Measurements from ENCODE around the gene CAPZB.
A peak's percentile ranks its signal among the peaks of the same experiment; 100 is the strongest.

The CAPZB gene

DNA sequence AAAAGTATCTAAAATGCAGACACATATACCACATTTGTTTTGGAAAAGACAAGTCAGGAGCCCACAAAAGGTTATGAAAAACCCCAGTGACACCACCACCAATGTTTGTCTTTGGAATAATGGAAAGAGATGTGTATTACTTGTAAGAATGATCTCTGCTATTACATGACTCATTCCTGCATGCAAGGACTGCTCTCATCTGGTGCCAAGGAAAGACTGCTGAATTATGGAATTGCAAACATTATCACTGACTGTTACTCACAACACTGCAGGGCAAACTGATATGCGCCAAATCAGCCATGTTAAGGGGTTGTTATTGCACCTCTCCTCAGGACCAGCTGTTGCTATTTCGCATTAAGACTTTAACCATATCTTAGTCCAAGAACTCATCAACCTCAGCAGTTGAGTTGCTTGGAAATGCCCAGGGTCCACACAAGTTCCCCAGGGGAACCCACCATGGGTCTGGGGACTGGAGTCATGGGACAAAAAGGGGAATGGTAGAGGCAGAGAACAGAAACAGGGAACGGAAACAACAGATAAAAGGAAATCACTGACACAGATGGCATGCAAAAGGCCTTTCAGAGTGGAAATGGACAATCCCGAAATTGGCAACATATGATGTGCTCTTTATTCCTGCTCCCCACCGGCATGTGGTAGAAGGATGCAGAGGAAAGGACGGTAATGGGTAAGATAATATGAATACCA is 34.4 kb downstream of the CAPZB start:
- DNase-seq (ENCODE audit: low read depth, low spot score) = peak; percentile 96
- TF ChIP-seq, protein P1, sequence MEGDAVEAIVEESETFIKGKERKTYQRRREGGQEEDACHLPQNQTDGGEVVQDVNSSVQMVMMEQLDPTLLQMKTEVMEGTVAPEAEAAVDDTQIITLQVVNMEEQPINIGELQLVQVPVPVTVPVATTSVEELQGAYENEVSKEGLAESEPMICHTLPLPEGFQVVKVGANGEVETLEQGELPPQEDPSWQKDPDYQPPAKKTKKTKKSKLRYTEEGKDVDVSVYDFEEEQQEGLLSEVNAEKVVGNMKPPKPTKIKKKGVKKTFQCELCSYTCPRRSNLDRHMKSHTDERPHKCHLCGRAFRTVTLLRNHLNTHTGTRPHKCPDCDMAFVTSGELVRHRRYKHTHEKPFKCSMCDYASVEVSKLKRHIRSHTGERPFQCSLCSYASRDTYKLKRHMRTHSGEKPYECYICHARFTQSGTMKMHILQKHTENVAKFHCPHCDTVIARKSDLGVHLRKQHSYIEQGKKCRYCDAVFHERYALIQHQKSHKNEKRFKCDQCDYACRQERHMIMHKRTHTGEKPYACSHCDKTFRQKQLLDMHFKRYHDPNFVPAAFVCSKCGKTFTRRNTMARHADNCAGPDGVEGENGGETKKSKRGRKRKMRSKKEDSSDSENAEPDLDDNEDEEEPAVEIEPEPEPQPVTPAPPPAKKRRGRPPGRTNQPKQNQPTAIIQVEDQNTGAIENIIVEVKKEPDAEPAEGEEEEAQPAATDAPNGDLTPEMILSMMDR (IDR thresholded peaks at IDR 0.05; ENCODE audit: low read depth, low read length) = no peak
- H3K4me3 ChIP-seq (ENCODE audit: low read depth, low read length) = no peak overlapping the region
- in situ Hi-C loops (cut with HindIII; ENCODE audit: low sequenced_read_pairs) = no loop called here

DNA sequence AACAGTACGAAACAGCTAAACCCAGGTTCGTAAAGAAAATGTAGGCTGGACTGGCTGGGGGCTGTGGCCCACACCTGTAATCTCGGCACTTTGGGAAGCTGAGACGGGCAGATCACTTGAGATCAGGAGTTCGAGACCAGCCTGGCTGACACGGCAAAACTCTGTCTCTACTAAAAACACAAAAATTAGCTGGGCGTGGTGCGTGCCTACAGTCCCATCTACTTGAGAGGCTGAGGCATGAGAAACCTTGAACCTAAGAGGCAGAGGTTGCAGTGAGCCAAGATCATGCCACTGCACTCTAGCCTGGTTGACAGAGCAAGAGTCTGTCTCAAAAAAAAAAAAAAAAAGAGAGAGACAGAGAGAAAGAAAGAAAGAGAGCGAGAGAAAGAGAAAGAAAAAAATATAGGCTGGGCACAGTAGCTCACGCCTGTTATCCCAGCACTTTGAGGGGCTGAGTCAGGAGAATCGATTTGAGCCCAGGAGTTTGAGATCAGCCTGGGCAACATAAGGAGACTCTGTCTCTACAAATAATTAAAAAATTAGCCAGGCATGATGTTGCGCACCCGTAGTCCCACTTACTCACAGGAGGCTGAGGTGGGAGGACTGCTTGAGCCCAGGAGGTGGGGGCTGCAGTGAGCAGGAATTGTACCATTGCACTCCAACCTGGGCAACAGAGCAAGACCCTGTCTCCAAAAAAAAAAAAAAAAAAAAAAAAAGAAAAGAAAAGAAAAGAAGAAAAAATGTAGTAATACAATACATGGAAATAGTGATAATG is 35.7 kb downstream of the CAPZB start:
- TF ChIP-seq, protein P1 (IDR thresholded peaks at IDR 0.05; ENCODE audit: low read depth, low read length) = no peak
- H3K4me3 ChIP-seq (ENCODE audit: low read depth, low read length) = no peak overlapping the region
- in situ Hi-C loops (cut with HindIII; ENCODE audit: low sequenced_read_pairs) = loop anchor here (25.0 kb wide), 1 partner anchor 188 kb away; the partner anchor contains the start of gene NBL1
- DNase-seq (ENCODE audit: low read depth, low spot score) = no peak

DNA sequence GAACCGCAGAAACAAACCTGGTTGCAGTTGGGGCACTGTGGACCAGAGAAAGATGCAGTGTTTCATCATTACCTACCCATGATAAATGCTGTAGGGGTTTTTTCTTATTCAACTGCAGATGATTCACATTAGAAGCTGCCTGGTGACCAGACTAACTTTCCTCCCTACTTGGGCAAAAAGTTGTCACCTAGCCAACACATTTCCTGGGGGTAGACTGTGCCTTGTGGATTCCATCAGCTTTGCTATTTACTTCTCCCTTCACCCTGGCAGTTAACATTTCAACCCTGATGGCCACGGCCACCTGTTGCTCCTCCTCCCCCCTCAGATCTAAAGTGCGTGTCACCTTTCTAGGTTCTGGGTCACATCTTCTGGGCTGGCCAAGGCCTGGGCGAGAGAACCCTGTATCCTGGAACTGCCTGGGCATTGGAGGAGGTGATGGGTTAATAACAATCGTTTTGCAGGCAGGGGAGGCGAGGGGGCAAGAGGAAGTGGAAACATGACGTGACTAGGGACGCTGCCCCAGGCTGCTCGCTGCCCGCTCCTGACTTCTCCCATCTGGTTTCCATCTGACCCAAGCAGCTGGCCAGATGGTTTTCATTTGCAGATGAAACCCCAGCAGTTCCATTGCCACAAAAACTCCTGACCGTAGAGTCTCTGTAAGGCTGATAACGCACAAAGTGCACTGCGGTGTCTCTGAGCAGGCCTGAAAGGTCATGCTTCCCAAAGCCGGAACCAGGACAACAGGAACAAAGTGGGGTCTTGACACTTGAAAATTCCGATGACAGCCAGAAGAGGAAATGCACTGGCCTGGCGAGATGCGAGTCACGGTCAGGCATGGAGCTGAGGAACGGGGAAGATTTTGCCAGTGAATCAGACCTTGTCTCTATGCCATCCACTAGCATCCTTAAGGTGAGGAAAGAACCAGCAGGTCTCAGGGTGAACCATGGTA is 36.6 kb downstream of the CAPZB start:
- TF ChIP-seq, protein P1 (IDR thresholded peaks at IDR 0.05; ENCODE audit: low read depth, low read length) = no peak
- DNase-seq (ENCODE audit: low read depth, low spot score) = peak; percentile 88
- in situ Hi-C loops (cut with HindIII; ENCODE audit: low sequenced_read_pairs) = loop anchor here (25.0 kb wide), 1 partner anchor 189 kb away; the partner anchor contains the start of gene NBL1
- no peak overlapping the region for H3K4me3 ChIP-seq (ENCODE audit: low read depth, low read length)

DNA sequence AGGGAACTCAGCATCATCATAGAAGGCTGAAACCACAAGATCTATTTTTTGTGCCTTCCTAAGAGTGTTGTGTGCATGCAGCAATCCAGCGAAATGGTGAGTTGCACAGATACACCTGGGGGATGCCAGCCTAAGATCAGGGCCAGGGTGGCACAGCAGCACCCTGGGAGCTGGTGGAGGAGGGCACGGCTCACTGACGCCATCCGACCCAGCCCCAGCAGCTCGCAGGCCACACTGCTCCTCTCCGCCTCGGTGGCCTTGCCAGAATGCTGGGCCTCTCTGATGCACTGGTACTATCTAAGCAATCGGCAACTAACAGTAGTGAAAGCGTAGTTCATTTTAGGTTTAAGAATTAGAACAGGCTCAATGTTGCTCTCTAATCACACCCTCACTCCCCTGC is 37.8 kb downstream of the CAPZB start:
- no peak overlapping the region for H3K4me3 ChIP-seq (ENCODE audit: low read depth, low read length)
- TF ChIP-seq, protein P1 (IDR thresholded peaks at IDR 0.05; ENCODE audit: low read depth, low read length) = no peak
- in situ Hi-C loops (cut with HindIII; ENCODE audit: low sequenced_read_pairs) = loop anchor here (25.0 kb wide), 1 partner anchor 190 kb away; the partner anchor contains the start of gene NBL1
- DNase-seq (ENCODE audit: low read depth, low spot score) = no peak

DNA sequence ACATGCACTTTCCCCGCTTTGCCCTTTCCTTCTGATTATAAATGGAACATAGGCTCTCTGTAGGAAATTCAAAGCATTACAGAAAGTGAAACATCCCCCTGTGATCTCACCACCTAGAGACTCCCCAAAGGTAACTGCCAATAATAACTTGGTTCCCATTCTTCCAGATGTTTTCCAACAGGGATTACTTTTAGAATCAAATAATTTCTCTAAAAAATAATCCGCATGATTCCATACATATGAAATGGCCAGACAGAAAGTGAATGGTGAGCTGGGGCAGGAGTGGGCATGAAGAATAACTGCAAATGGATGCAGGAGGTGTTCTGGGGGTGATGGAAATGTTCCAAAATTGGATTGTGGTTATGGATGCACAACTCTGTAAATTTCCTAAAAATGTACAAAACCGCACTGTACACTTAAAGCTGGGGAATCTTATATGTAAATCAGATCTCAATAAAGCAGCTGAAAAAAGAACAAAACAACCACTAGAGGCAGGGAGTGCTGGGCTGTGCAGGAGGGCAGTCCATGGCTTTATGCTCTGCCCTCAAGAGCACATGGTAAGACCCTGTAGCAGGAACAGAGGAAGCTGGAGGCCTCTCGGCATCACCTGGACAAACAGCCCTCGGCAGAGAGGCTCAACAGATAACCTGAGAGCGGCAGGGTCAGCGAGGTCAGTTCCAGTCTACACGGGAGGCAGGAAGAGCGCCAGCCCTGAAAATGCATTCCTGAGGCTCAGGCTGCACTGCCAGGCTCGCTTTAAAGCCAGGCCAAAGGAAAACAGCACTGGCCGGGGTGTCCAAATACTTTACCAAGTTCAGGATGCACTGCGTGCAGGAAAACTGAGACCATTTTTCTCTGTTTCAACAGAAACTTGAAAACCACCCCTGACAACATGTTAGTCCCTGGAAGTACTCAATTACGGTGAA is 39.7 kb downstream of the CAPZB start:
- no peak overlapping the region for H3K4me3 ChIP-seq (ENCODE audit: low read depth, low read length)
- DNase-seq (ENCODE audit: low read depth, low spot score) = peak; percentile 70

More for the DNA sequence above, 39.7 kb downstream of the CAPZB start:
- in situ Hi-C loops (cut with HindIII; ENCODE audit: low sequenced_read_pairs) = loop anchor here (25.0 kb wide), 1 partner anchor 192 kb away; the partner anchor contains the start of gene NBL1
- TF ChIP-seq, protein P1 (IDR thresholded peaks at IDR 0.05; ENCODE audit: low read depth, low read length) = peak; percentile 51

Data from astrocyte of the spinal cord (primary cell).